ENCODE measurements around the gene CCSER1. TPM values are rescaled to one million over a fixed set of nuclear protein-coding genes. Genes with fewer than 3 reads are reported as not detected.

Gene CCSER1
- total RNA-seq, 2 experiments from 2014 or later: not detected

GRCh38 chr4:90174621-90175023 is 47.4 kb downstream of the CCSER1 start:
- no peak for DNase-seq (ENCODE audit: low spot score)

GRCh38 chr4:90181644-90182043 is 54.5 kb downstream of the CCSER1 start:
- H3K27ac ChIP-seq (ENCODE audit: low read depth, low read length, poor library complexity, severe bottlenecking): no peak overlapping the region
- no peak overlapping the region for H2AFZ ChIP-seq (ENCODE audit: low read length)
- no peak overlapping the region for H3K4me3 ChIP-seq (ENCODE audit: low read depth, low read length, poor library complexity, severe bottlenecking)
- H3K79me2 ChIP-seq (ENCODE audit: insufficient read depth, low read depth, low read length): no peaks in the 10 kb centered on the region
- DNase-seq (ENCODE audit: low spot score): no peak
- no peak for TF ChIP-seq CTCF (conservative IDR thresholded peaks at IDR 0.05; ENCODE audit: low read length)
- no peak for TF ChIP-seq EZH2phosphoT487 (IDR thresholded peaks at IDR 0.05; ENCODE audit: borderline replicate concordance, low read depth, low read length)
- intact Hi-C loops (cut with micrococcal nuclease; ENCODE audit: unreplicated experiment): no loop called here
- H3K9me3 ChIP-seq (ENCODE audit: low read length): no peaks in the 10 kb centered on the region
- H3K4me1 ChIP-seq (ENCODE audit: insufficient read depth, low read length, poor library complexity, severe bottlenecking): no peaks in the 10 kb centered on the region
- H3K36me3 ChIP-seq (ENCODE audit: insufficient read depth, low read length): no peaks in the 10 kb centered on the region
- no peaks in the 10 kb centered on the region for H3K9me2 ChIP-seq (ENCODE audit: insufficient read depth, low read length)
- no peak overlapping the region for H3K4me2 ChIP-seq (ENCODE audit: low read length)
- H4K20me1 ChIP-seq (ENCODE audit: insufficient read depth, low read length): no peaks in the 10 kb centered on the region
- no TSS peak for BruUV-seq (replicated peaks)
- ChIA-PET POLR2A (no interaction called here), CTCF (ENCODE audit: unreplicated experiment) (no interaction called here)

More at GRCh38 chr4:90174621-90175023, 47.4 kb downstream of the CCSER1 start:
- no peak overlapping the region for H3K27ac ChIP-seq (ENCODE audit: low read depth, low read length, poor library complexity, severe bottlenecking)
- ChIA-PET CTCF (ENCODE audit: unreplicated experiment) (no interaction called here), POLR2A (interaction anchor here (0.7 kb wide), 1 partner anchor 14 kb away, joined by 3 read pairs; no protein-coding TSS in a partner anchor)
- no peaks in the 10 kb centered on the region for H3K9me3 ChIP-seq (ENCODE audit: low read length)
- no TSS peak for BruUV-seq (replicated peaks)
- no peak overlapping the region for H3K4me2 ChIP-seq (ENCODE audit: low read length)
- H3K4me3 ChIP-seq (ENCODE audit: low read depth, low read length, poor library complexity, severe bottlenecking): no peak overlapping the region
- no peaks in the 10 kb centered on the region for H3K79me2 ChIP-seq (ENCODE audit: insufficient read depth, low read depth, low read length)
- H3K4me1 ChIP-seq (ENCODE audit: insufficient read depth, low read length, poor library complexity, severe bottlenecking): no peaks in the 10 kb centered on the region
- no peaks in the 10 kb centered on the region for H3K36me3 ChIP-seq (ENCODE audit: insufficient read depth, low read length)
- H2AFZ ChIP-seq (ENCODE audit: low read length): no peak overlapping the region
- no peaks in the 10 kb centered on the region for H4K20me1 ChIP-seq (ENCODE audit: insufficient read depth, low read length)
- TF ChIP-seq CTCF (conservative IDR thresholded peaks at IDR 0.05; ENCODE audit: low read length) (no peak), EZH2phosphoT487 (IDR thresholded peaks at IDR 0.05; ENCODE audit: borderline replicate concordance, low read depth, low read length) (no peak)
- intact Hi-C loops (cut with micrococcal nuclease; ENCODE audit: unreplicated experiment): no loop called here
- H3K9me2 ChIP-seq (ENCODE audit: insufficient read depth, low read length): no peaks in the 10 kb centered on the region

GRCh38 chr4:90183254-90183653 is 56.1 kb downstream of the CCSER1 start:
- POLR2A ChIA-PET: no interaction called here
- DNase-seq (ENCODE audit: low spot score): no peak
- Histone ChIP-seq H3K9me3 (ENCODE audit: low read length) (no peaks in the 10 kb centered on the region), H3K36me3 (ENCODE audit: insufficient read depth, low read length) (no peaks in the 10 kb centered on the region), H4K20me1 (ENCODE audit: insufficient read depth, low read length) (no peaks in the 10 kb centered on the region), H3K4me3 (ENCODE audit: low read depth, low read length, poor library complexity, severe bottlenecking) (no peak overlapping the region), H3K4me2 (ENCODE audit: low read length) (no peak overlapping the region), H3K9me2 (ENCODE audit: insufficient read depth, low read length) (no peaks in the 10 kb centered on the region), H3K27ac (ENCODE audit: low read depth, low read length, poor library complexity, severe bottlenecking) (no peak overlapping the region), H3K4me1 (ENCODE audit: insufficient read depth, low read length, poor library complexity, severe bottlenecking) (no peaks in the 10 kb centered on the region), H3K79me2 (ENCODE audit: insufficient read depth, low read depth, low read length) (no peaks in the 10 kb centered on the region), H2AFZ (ENCODE audit: low read length) (no peak overlapping the region)
- CTCF ChIA-PET (ENCODE audit: unreplicated experiment): no interaction called here
- intact Hi-C loops (cut with micrococcal nuclease; ENCODE audit: unreplicated experiment): no loop called here
- TF ChIP-seq EZH2phosphoT487 (IDR thresholded peaks at IDR 0.05; ENCODE audit: borderline replicate concordance, low read depth, low read length) (no peak), CTCF (conservative IDR thresholded peaks at IDR 0.05; ENCODE audit: low read length) (no peak)
- no TSS peak for BruUV-seq (replicated peaks)
